ENCODE measurements around the gene CMPK1. TPM values are rescaled to one million over a fixed set of nuclear protein-coding genes. Genes with fewer than 3 reads are reported as not detected.

CMPK1 gene
- total and polyA plus RNA-seq, 2 of the 4 experiments (the other 2 are of a cell fraction): 23.1 to 31.9 TPM

- Histone ChIP-seq H2BK20ac (ENCODE audit: low read depth, low read length) (no peak overlapping the region), H3K14ac (replicated peaks; ENCODE audit: low read depth, low read length) (no peak overlapping the region), H3K9ac (ENCODE audit: low read depth, low read length) (no peak overlapping the region), H3K56ac (ENCODE audit: extremely low read depth, insufficient read depth, low read length) (no peak overlapping the region), H3K23ac (ENCODE audit: low read depth, low read length) (no peak overlapping the region), H2AK5ac (ENCODE audit: low read depth, low read length) (no peak overlapping the region), H3K4me2 (ENCODE audit: low read depth, low read length) (no peak overlapping the region), H2BK5ac (ENCODE audit: low read depth, low read length, poor library complexity, severe bottlenecking) (no peak overlapping the region), H3K4me1 (ENCODE audit: control insufficient read depth, insufficient read depth, low read length) (peaks cover 2% of the 10 kb centered on the region; the same call in 1 of the 2 replicates), H3K27me3 (ENCODE audit: control insufficient read depth, insufficient read depth, low read length) (no peaks in the 10 kb centered on the region; the same call in 1 of the 2 replicates), H3K79me1 (ENCODE audit: low read depth in 1 of 2, low read length in 2 of 2) (no peaks in the 10 kb centered on the region), H3K4me3 (ENCODE audit: insufficient read depth, low read depth, low read length) (no peak overlapping the region), H3K4ac (ENCODE audit: low read depth, low read length) (no peak overlapping the region), H3K36me3 (ENCODE audit: control insufficient read depth, insufficient read depth, low read length) (no peaks in the 10 kb centered on the region), H3K18ac (ENCODE audit: low read depth, low read length) (no peak overlapping the region), H2BK15ac (ENCODE audit: low read depth, low read length) (no peak overlapping the region), H3K9me3 (ENCODE audit: control insufficient read depth, insufficient read depth, low read length) (no peaks in the 10 kb centered on the region), H2BK120ac (ENCODE audit: low read depth, low read length) (no peak overlapping the region), H3K9me1 (ENCODE audit: insufficient read depth, low read length) (no peaks in the 10 kb centered on the region), H2AFZ (replicated peaks; ENCODE audit: low read length, poor library complexity) (no peak overlapping the region), H2AK9ac (replicated peaks; ENCODE audit: low read depth, low read length, poor library complexity) (no peak overlapping the region), H4K5ac (ENCODE audit: low read depth, low read length) (no peak overlapping the region), H4K20me1 (ENCODE audit: insufficient read depth, low read length) (peaks cover 8% of the 10 kb centered on the region; the same call in 1 of the 2 replicates), H4K91ac (ENCODE audit: insufficient read depth, low read depth, low read length) (no peak overlapping the region), H4K8ac (ENCODE audit: low read depth in 2 of 2, low read length in 2 of 2) (no peak overlapping the region), H3K27ac (ENCODE audit: insufficient read depth, low read length) (no peak overlapping the region)
- dilution Hi-C loops (cut with HindIII; ENCODE audit: low sequenced_read_pairs, unreplicated experiment): no loop called here
- in situ Hi-C loops (cut with MboI; ENCODE audit: low sequenced_read_pairs): loop anchor here (5.0 kb wide), 1 partner anchor 36 kb away; no protein-coding TSS in a partner anchor
- ChIA-PET CTCF (interaction anchor here (0.7 kb wide), 2 partner anchors 48 to 340 kb away, joined by 3 read pairs; no protein-coding TSS in a partner anchor), POLR2A (ENCODE audit: unreplicated experiment) (no interaction called here)
- DNase-seq: no peak
- no peak for ATAC-seq (ENCODE audit: low read depth)
- no TSS peak for BruUV-seq (replicated peaks)
- WGBS, 2 experiments (ENCODE audit: extremely low coverage in 2 of 2, insufficient read length in 1 of 2): no CpG with 5 or more reads among the region's 5 CpGs
- no peak for TF ChIP-seq MXI1 (IDR thresholded peaks at IDR 0.05; ENCODE audit: borderline replicate concordance, low read depth, low read length)
- TF ChIP-seq CHD1 (IDR thresholded peaks at IDR 0.05; ENCODE audit: low read depth, low read length): no peak
- no peak for TF ChIP-seq SMC3 (IDR thresholded peaks at IDR 0.05; ENCODE audit: low read depth, low read length)
- TF ChIP-seq RCOR1 (IDR thresholded peaks at IDR 0.05; ENCODE audit: insufficient replicate concordance, low read length): no peak
- TF ChIP-seq MAZ (IDR thresholded peaks at IDR 0.05; ENCODE audit: borderline replicate concordance, low read depth, low read length): no peak
- no peak for TF ChIP-seq RFX5 (IDR thresholded peaks at IDR 0.05; ENCODE audit: low read depth, low read length)
- TF ChIP-seq MAFK (IDR thresholded peaks at IDR 0.05; ENCODE audit: low read depth, low read length): no peak
- no peak for TF ChIP-seq BHLHE40 (IDR thresholded peaks at IDR 0.05; ENCODE audit: low read depth, low read length)
- no peak for TF ChIP-seq CEBPB (IDR thresholded peaks at IDR 0.05; ENCODE audit: low read depth, low read length)
- no peak for TF ChIP-seq POLR2A (IDR thresholded peaks at IDR 0.05; ENCODE audit: low read depth, low read length)
- no peak for TF ChIP-seq FOS (IDR thresholded peaks at IDR 0.05; ENCODE audit: low read depth, low read length)
- no peak for TF ChIP-seq NFE2L2 (IDR thresholded peaks at IDR 0.05; ENCODE audit: low read depth, low read length)
- no peak for TF ChIP-seq CTCF (conservative IDR thresholded peaks at IDR 0.05; ENCODE audit: low read depth, low read length)
- no peak for TF ChIP-seq RAD21 (IDR thresholded peaks at IDR 0.05; ENCODE audit: low read length)
- no peak for TF ChIP-seq ELK1 (IDR thresholded peaks at IDR 0.05; ENCODE audit: borderline replicate concordance, low read depth, low read length)
- TF ChIP-seq, protein P1, sequence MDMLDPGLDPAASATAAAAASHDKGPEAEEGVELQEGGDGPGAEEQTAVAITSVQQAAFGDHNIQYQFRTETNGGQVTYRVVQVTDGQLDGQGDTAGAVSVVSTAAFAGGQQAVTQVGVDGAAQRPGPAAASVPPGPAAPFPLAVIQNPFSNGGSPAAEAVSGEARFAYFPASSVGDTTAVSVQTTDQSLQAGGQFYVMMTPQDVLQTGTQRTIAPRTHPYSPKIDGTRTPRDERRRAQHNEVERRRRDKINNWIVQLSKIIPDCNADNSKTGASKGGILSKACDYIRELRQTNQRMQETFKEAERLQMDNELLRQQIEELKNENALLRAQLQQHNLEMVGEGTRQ (IDR thresholded peaks at IDR 0.05; ENCODE audit: low read depth, low read length): no peak
- intact Hi-C loops (cut with micrococcal nuclease): no loop called here
Observed at GRCh38 chr1:47386268-47386667, 52.7 kb downstream of the CMPK1 start.
